NB4 (cell line): ENCODE measurements around the gene UTS2R.

ENCODE experiments used
- MYC ChIP-seq: IDR thresholded peaks from 2 replicates; pipeline ENCODE4 v1.6.1; 2011; ENCODE audit warnings: low read depth, low read length
- TF ChIP-seq, protein P1 (sequence below): IDR thresholded peaks from one replicate; pipeline ENCODE4 v1.5.1; 2012; ENCODE audit warnings: low read depth, low read length

- no peak for TF ChIP-seq MYC
- TF ChIP-seq, protein P1, sequence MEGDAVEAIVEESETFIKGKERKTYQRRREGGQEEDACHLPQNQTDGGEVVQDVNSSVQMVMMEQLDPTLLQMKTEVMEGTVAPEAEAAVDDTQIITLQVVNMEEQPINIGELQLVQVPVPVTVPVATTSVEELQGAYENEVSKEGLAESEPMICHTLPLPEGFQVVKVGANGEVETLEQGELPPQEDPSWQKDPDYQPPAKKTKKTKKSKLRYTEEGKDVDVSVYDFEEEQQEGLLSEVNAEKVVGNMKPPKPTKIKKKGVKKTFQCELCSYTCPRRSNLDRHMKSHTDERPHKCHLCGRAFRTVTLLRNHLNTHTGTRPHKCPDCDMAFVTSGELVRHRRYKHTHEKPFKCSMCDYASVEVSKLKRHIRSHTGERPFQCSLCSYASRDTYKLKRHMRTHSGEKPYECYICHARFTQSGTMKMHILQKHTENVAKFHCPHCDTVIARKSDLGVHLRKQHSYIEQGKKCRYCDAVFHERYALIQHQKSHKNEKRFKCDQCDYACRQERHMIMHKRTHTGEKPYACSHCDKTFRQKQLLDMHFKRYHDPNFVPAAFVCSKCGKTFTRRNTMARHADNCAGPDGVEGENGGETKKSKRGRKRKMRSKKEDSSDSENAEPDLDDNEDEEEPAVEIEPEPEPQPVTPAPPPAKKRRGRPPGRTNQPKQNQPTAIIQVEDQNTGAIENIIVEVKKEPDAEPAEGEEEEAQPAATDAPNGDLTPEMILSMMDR: no peak
Measured at GRCh38 chr17:82378741-82379021, 7.1 kb downstream of the UTS2R start.
